ENCODE results near the gene IFT43. TPM values are rescaled to one million over a fixed set of nuclear protein-coding genes. Genes with fewer than 3 reads are reported as not detected.
"Not testable (repeated sequence)": the region's sequence is repeated elsewhere in the genome, so short reads cannot be mapped to it uniquely, and the experiment has no call there.

The IFT43 gene
- total RNA-seq, 2 experiments from 2014 or later, result 9.8 to 10.8 TPM

DNA sequence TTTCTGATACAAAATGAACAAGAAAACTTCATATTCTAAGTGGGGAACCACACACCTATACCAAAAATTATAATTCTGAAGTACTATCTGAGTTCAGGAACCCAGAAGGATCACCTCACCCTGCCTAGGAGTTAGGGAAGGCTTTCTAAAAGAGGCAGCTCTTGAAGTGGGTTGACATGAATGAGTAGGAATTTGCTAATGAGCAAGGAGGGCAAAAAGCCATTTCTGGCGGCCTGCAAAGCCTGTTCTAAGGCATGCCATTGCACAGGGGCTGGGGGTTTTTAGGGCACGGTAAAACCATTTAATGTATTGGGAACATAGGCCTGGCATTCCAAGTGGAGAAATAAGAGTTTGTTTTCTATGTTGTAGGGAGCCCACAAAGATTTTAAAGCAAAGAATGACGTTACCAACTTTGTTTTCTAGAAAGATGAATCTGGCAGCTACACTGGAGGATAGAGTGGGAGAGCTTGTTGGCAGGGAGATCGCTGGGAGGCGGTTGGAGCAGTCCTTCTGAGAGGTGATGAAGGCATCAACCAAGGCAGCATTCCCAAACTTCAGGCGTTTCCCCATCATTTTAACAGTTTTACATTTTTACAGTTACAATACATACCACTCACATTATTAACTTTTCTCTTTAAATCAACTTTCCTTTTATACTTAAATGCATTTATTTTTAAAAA is 14.1 kb downstream of the IFT43 start:
- peaks cover 44% of the 10 kb centered on the region for H3K36me3 Mint-ChIP-seq (ENCODE audit: low read depth)
- no peak for DNase-seq
- CTCF ChIA-PET, result interaction anchor here (0.7 kb wide), 1 partner anchor 20 kb away, joined by 3 read pairs; no protein-coding TSS in a partner anchor

DNA sequence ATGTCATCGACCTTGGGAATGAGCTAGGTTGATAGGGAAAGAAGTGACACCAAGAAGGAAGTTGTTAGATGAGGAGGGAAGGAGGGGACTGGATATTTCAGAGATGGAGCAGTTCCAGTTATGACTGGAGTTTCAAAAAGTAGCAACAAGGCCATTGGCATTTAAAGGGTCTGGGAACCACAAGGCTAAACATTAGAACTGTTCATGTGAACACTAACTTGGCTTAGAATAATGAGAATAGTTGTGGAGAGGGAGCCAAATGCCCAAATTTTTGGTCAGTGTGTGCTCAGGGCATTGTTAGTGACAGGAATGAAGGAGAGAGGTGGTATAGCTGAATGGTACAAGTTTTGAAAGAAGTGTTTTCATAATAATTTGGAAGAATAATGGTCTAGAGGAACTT is 16.8 kb downstream of the IFT43 start:
- intact Hi-C loops (cut with micrococcal nuclease), result no loop called here
- H3K27me3 Mint-ChIP-seq (ENCODE audit: low read depth), result no peaks in the 10 kb centered on the region
- H3K9me3 Mint-ChIP-seq, result peaks cover 10% of the 10 kb centered on the region
- H3K36me3 Mint-ChIP-seq (ENCODE audit: low read depth), result peaks cover 50% of the 10 kb centered on the region
- DNase-seq, result no peak
- H3K27ac Mint-ChIP-seq, result no peak overlapping the region
- CTCF ChIA-PET, result no interaction called here
- H3K4me3 Mint-ChIP-seq, result no peak overlapping the region
- no peaks in the 10 kb centered on the region for H3K4me1 Mint-ChIP-seq (ENCODE audit: low read depth)

More for the DNA sequence above, 14.1 kb downstream of the IFT43 start:
- Mint-ChIP-seq H3K4me3 (no peak overlapping the region), H3K4me1 (ENCODE audit: low read depth) (no peaks in the 10 kb centered on the region), H3K9me3 (peaks cover 5% of the 10 kb centered on the region), H3K27me3 (ENCODE audit: low read depth) (no peaks in the 10 kb centered on the region), H3K27ac (no peak overlapping the region)
- intact Hi-C loops (cut with micrococcal nuclease), result no loop called here

DNA sequence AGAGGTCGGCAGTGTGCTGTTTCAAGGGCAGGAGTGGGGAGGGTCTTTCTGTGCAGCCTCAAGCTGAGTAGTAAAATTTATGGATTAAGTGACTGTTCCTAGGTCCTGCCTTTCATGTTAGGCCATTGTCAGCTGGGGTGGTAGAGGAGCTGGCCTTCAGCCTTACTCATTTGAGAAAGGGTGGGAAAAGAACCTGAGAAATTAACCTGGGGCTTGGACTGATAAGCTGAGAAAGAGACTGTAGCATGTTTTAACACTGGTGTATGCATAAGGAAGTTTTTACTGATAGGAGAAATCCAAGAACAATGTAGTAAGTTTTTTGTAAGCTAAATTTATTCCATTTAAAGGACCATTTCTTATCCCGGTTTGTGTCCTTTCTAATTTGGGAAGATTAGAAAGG is 20.7 kb downstream of the IFT43 start:
- Mint-ChIP-seq H3K36me3 (ENCODE audit: low read depth) (peaks cover 41% of the 10 kb centered on the region), H3K4me1 (ENCODE audit: low read depth) (no peaks in the 10 kb centered on the region), H3K27me3 (ENCODE audit: low read depth) (no peaks in the 10 kb centered on the region), H3K9me3 (peaks cover 10% of the 10 kb centered on the region), H3K27ac (no peak overlapping the region), H3K4me3 (no peak overlapping the region)
- intact Hi-C loops (cut with micrococcal nuclease), result no loop called here
- CTCF ChIA-PET, result interaction anchor here (0.6 to 1.0 kb wide), 5 partner anchors 21 to 301 kb away, joined by 3 to 5 read pairs (median 4); no protein-coding TSS in a partner anchor
- no peak for DNase-seq

DNA sequence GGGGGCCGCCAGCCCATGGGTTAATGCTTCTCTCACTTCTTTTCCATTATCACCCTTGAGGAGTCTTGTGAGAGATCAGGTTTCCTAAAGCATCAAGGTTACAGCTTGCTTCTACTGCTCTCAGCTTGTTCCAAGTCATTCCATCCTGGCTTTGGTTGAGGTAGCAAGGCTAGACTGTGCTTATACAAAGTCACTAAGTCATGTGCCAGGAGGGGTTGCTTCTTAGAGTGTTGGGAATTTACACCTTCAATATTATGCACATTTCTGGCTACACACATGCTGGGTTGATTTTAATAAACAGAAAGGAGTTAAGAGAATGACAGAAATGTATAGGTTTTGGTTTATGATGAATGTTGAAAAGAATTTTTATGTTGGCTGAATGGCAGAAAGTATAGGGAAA is 21.8 kb downstream of the IFT43 start:
- no peak overlapping the region for H3K4me3 Mint-ChIP-seq
- intact Hi-C loops (cut with micrococcal nuclease), result no loop called here
- CTCF ChIA-PET, result interaction anchor here (0.6 kb wide), 1 partner anchor 353 kb away, joined by 4 read pairs; no protein-coding TSS in a partner anchor

DNA sequence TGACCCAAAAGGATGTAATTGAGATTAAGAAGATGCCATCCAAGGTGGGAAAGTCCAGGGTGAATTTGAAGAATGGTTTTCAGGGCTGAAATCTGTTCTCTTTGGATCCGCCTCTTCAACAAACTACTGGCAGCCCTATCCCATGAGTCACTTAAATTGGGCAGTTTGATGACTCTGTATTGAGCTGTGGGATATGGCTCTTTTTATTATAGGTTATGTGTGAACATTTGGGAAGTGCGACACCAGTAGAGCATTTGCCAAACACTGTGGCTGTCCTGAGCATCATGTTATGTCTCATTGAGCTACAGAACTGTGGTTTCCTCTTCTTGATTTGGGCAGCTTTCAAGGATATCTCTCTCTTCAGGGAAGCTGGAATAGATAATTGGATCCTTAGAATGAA is 22.3 kb downstream of the IFT43 start:
- Mint-ChIP-seq H3K27ac (no peak overlapping the region), H3K9me3 (peaks cover 10% of the 10 kb centered on the region), H3K27me3 (ENCODE audit: low read depth) (no peaks in the 10 kb centered on the region), H3K36me3 (ENCODE audit: low read depth) (peaks cover 36% of the 10 kb centered on the region), H3K4me3 (no peak overlapping the region), H3K4me1 (ENCODE audit: low read depth) (no peaks in the 10 kb centered on the region)
- CTCF ChIA-PET, result interaction anchor here (0.6 kb wide), 1 partner anchor 354 kb away, joined by 4 read pairs; no protein-coding TSS in a partner anchor
- no peak for DNase-seq
- intact Hi-C loops (cut with micrococcal nuclease), result no loop called here

More for the DNA sequence above, 21.8 kb downstream of the IFT43 start:
- Mint-ChIP-seq H3K9me3 (peaks cover 10% of the 10 kb centered on the region), H3K4me1 (ENCODE audit: low read depth) (no peaks in the 10 kb centered on the region), H3K27me3 (ENCODE audit: low read depth) (no peaks in the 10 kb centered on the region), H3K27ac (no peak overlapping the region), H3K36me3 (ENCODE audit: low read depth) (peaks cover 35% of the 10 kb centered on the region)
- no peak for DNase-seq

DNA sequence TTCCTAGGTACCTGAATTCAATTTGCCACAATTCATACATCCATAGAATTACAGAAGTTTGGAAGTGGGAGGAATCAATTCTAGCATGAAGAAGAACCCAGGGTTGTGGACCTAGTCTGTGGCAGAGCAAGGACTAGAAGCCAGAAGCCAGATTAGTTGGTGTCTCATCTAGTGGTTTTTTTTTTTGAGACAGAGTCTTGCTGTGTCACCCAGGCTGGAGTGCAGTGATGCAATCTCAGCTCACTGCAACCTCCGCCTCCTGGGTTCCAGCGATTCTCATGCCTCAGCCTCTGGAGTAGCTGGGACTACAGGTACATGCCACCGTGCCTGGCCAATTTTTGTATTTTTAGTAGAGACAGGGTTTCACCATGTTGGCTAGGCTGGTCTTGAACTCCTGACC is 24.1 kb downstream of the IFT43 start:
- H3K27ac Mint-ChIP-seq; CTCF ChIA-PET; intact Hi-C loops (cut with micrococcal nuclease); H3K9me3 Mint-ChIP-seq; H3K27me3 Mint-ChIP-seq (ENCODE audit: low read depth); H3K4me3 Mint-ChIP-seq; H3K4me1 Mint-ChIP-seq (ENCODE audit: low read depth); DNase-seq: not testable (repeated sequence)
- H3K36me3 Mint-ChIP-seq (ENCODE audit: low read depth), result peaks cover 40% of the 10 kb centered on the region

DNA sequence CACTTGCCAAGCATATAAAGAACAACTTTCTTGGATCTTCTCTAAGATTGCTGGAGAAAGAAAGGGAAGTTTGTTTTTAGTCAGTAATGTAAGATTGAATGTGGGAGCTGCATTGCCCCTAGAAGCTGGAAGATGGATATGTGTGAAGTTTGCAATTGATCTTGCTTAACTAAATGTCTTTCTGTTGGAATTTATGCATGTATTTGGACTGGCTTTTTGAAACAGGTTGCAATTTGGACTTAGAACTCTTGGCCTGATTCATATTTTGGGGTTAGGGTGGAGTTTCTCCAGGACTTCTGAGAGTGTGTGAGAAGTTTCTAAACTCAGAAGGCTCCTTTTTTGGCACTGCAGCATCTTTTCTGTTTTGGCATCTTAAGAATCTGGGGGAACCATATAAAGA is 26.4 kb downstream of the IFT43 start:
- DNase-seq, result no peak
- CTCF ChIA-PET, result no interaction called here
- Mint-ChIP-seq H3K9me3 (no peaks in the 10 kb centered on the region), H3K4me3 (no peak overlapping the region), H3K4me1 (ENCODE audit: low read depth) (no peaks in the 10 kb centered on the region), H3K27ac (no peak overlapping the region), H3K27me3 (ENCODE audit: low read depth) (no peaks in the 10 kb centered on the region), H3K36me3 (ENCODE audit: low read depth) (peaks cover 37% of the 10 kb centered on the region)
- intact Hi-C loops (cut with micrococcal nuclease), result no loop called here

DNA sequence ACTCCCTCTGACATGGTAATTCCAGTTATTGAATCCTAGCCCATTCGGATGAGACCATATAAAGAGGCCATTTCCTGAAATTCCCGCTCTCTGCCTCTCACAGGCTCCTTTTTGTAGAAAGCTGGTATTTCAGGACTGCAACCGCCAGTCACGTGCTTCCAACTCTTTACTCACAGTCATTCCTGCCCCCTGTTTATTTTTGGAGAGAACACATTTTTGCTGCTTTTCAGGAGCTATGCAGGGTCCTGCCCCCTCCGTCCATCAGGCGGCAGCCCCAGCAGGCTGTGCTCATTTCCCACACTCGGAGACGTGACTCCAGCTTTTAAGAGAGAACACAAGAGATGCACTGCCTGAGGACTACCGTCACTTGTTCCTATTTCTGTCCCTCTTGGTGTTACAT is 26.8 kb downstream of the IFT43 start:
- CTCF ChIA-PET, result no interaction called here
- no peaks in the 10 kb centered on the region for H3K9me3 Mint-ChIP-seq
- DNase-seq, result no peak
- peaks cover 41% of the 10 kb centered on the region for H3K36me3 Mint-ChIP-seq (ENCODE audit: low read depth)
- H3K4me3 Mint-ChIP-seq, result no peak overlapping the region
- H3K27ac Mint-ChIP-seq, result no peak overlapping the region
- intact Hi-C loops (cut with micrococcal nuclease), result no loop called here
- no peaks in the 10 kb centered on the region for H3K27me3 Mint-ChIP-seq (ENCODE audit: low read depth)
- H3K4me1 Mint-ChIP-seq (ENCODE audit: low read depth), result no peaks in the 10 kb centered on the region

DNA sequence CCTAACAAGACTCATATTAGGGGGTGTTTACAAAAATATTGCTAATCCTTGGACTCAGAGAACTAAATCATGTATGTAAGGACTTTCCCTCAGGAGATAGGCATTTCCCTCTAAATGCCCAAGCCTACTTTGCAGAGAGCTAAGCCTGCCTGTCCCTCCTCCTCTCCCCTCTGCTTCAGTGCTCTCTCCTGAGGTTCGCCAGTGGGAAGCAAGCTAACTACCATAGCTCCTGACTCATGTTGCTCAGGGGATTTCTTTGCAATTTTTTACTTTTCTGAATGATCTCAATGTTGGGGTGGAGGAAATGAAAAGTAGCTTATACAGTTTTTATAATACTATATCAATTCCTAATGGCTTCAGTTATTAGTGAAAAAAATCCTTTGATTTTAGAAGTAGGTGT is 29.6 kb downstream of the IFT43 start:
- CTCF ChIA-PET, result no interaction called here
- Mint-ChIP-seq H3K36me3 (ENCODE audit: low read depth) (peaks cover 63% of the 10 kb centered on the region), H3K27me3 (ENCODE audit: low read depth) (no peaks in the 10 kb centered on the region), H3K4me1 (ENCODE audit: low read depth) (no peaks in the 10 kb centered on the region), H3K4me3 (no peak overlapping the region), H3K9me3 (peaks cover 18% of the 10 kb centered on the region), H3K27ac (no peak overlapping the region)
- intact Hi-C loops (cut with micrococcal nuclease), result no loop called here
- no peak for DNase-seq

DNA sequence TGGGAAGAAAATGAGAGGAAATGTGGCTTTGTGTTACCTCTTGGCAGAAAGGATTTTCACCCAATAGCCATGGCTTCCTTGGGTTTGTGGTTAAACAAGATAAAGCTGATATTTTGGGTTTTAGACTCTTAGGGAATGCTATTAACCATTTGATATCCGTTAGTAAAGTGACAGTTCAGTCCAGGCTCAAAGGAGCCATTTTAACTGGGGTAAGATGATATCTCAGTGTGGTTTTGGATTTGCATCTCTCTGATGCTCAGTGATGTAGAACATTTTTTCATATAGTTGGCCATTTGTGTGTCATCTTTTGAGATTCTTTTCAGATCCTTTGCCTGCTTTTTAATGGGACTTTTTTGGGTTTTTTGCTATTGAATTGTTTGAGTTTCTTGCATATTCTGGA is 30.1 kb downstream of the IFT43 start:
- H3K4me1 Mint-ChIP-seq (ENCODE audit: low read depth), result no peaks in the 10 kb centered on the region
- CTCF ChIA-PET, result no interaction called here
- peaks cover 65% of the 10 kb centered on the region for H3K36me3 Mint-ChIP-seq (ENCODE audit: low read depth)
- no peak overlapping the region for H3K4me3 Mint-ChIP-seq
- no peak for DNase-seq
- intact Hi-C loops (cut with micrococcal nuclease), result no loop called here
- H3K27me3 Mint-ChIP-seq (ENCODE audit: low read depth), result no peaks in the 10 kb centered on the region
- H3K9me3 Mint-ChIP-seq, result peaks cover 19% of the 10 kb centered on the region
- H3K27ac Mint-ChIP-seq, result no peak overlapping the region

DNA sequence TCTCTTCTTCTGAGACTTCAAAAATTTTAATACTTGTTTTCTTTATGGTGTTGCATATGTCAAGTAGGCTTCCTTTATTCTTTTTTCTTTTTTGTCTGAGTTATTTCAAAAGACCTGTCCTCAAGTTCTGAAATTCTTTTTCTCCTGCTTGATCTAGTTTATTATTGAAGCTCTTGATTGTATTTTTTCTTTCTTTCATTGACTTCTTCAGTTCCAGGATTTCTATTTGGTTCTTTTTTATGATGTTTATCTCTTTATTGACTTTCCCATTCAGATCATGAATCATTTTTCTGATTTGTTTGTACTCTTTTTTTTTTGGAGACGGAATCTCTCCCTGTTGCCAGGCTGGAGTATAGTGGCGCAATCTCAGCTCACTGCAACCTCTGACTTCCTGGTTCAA is 34.1 kb downstream of the IFT43 start:
- Mint-ChIP-seq H3K4me1 (ENCODE audit: low read depth) (no peaks in the 10 kb centered on the region), H3K36me3 (ENCODE audit: low read depth) (peaks cover 51% of the 10 kb centered on the region), H3K27me3 (ENCODE audit: low read depth) (no peaks in the 10 kb centered on the region), H3K4me3 (no peak overlapping the region), H3K27ac (no peak overlapping the region), H3K9me3 (peaks cover 19% of the 10 kb centered on the region)
- intact Hi-C loops (cut with micrococcal nuclease), result no loop called here
- DNase-seq, result no peak
- CTCF ChIA-PET, result interaction anchor here (0.7 kb wide), 1 partner anchor 1105 kb away, joined by 3 read pairs; no protein-coding TSS in a partner anchor

DNA sequence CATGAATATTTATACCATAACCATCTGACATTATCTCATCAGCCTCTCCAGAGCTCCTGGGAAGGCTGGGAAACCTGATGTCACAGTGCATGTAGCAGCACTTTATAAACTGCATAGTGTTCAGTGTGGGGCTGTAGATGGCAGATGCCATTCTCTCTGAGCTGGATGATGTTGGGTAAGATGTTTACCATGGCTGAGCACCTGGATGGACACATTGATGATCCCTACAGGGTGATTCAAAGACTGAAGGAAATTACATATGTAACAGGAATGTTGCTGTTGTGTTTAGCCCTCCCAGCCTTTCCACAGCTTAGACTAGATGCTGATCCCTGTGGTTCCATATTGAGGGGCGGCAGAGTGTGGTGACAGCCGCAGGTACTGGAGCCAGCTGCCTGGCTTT is 37.4 kb downstream of the IFT43 start:
- no peak overlapping the region for H3K4me3 Mint-ChIP-seq
- no peaks in the 10 kb centered on the region for H3K27me3 Mint-ChIP-seq (ENCODE audit: low read depth)
- DNase-seq, result no peak
- CTCF ChIA-PET, result no interaction called here
- intact Hi-C loops (cut with micrococcal nuclease), result no loop called here
- peaks cover 17% of the 10 kb centered on the region for H3K9me3 Mint-ChIP-seq
- H3K4me1 Mint-ChIP-seq (ENCODE audit: low read depth), result no peaks in the 10 kb centered on the region
- peaks cover 29% of the 10 kb centered on the region for H3K36me3 Mint-ChIP-seq (ENCODE audit: low read depth)
- no peak overlapping the region for H3K27ac Mint-ChIP-seq

DNA sequence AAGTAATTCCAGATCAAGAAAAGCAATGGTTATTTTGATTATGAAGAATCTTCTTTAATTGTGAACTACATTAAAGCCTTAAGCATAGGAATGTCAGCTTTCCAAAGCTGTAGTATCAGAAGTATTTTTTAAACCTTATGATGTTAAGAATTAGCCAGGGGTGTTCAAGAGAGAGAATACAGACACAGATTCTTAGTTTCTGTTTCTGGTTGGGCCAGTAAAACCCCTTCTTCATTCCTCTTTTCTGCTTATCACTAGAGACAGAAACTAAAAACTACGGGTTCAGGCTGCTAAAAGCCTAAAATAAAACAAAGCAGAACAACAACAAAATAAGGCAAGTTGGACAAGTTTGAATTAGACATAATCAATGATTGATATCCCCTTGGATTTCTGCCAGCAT is 38.2 kb downstream of the IFT43 start:
- no peaks in the 10 kb centered on the region for H3K4me1 Mint-ChIP-seq (ENCODE audit: low read depth)
- H3K9me3 Mint-ChIP-seq, result peaks cover 12% of the 10 kb centered on the region
- intact Hi-C loops (cut with micrococcal nuclease), result no loop called here
- H3K36me3 Mint-ChIP-seq (ENCODE audit: low read depth), result peaks cover 23% of the 10 kb centered on the region
- no peak for DNase-seq
- H3K27ac Mint-ChIP-seq, result no peak overlapping the region
- H3K27me3 Mint-ChIP-seq (ENCODE audit: low read depth), result no peaks in the 10 kb centered on the region
- CTCF ChIA-PET, result no interaction called here
- H3K4me3 Mint-ChIP-seq, result no peak overlapping the region
